HK-2 (cell line): Measurements from ENCODE around the gene ZBTB47.

Source experiments
- DNase-seq: peaks from one replicate; pipeline ENCODE4 v3.0.0-alpha.2; 2018; ENCODE audit not compliant: unreplicated experiment

Gene ZBTB47

DNA sequence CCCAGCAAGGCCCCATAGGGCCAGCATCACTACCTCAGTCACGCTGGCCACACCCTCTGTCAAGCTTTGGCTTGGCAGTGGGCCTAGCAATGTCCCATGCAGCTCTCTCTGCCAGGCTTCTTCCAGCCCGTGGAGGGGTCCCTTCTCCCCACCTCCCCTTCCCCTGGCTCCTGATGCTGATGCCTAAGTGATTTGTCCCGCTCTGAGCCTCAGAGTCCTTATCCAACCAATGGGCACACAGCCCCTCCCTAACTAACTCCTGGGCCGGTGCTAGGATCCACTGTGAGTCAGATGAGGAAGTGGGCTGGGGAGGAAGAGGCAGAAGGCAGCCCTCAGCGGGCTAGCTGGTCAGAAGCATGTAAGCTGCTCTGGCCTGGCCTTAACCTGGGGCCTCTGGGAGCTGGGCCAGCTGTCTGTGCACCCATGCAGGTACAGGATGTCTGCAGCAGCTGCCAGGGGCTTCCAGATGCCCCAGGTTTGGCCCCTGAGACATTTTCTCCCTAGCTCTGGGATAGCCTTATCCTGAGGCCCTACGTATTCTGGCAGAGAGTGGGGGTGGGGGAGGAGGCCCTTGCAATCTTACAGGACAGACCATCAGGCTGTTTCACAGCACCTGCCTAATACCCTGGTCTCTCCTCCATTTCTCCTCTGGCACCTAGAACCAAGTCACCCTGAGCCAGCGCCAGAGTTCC lies 740 bp upstream of the ZBTB47 start:
- peak; percentile 81 for DNase-seq

GRCh38 chr3:42653303-42653559 lies 266 bp upstream of the ZBTB47 start:
- no peak for DNase-seq

DNA sequence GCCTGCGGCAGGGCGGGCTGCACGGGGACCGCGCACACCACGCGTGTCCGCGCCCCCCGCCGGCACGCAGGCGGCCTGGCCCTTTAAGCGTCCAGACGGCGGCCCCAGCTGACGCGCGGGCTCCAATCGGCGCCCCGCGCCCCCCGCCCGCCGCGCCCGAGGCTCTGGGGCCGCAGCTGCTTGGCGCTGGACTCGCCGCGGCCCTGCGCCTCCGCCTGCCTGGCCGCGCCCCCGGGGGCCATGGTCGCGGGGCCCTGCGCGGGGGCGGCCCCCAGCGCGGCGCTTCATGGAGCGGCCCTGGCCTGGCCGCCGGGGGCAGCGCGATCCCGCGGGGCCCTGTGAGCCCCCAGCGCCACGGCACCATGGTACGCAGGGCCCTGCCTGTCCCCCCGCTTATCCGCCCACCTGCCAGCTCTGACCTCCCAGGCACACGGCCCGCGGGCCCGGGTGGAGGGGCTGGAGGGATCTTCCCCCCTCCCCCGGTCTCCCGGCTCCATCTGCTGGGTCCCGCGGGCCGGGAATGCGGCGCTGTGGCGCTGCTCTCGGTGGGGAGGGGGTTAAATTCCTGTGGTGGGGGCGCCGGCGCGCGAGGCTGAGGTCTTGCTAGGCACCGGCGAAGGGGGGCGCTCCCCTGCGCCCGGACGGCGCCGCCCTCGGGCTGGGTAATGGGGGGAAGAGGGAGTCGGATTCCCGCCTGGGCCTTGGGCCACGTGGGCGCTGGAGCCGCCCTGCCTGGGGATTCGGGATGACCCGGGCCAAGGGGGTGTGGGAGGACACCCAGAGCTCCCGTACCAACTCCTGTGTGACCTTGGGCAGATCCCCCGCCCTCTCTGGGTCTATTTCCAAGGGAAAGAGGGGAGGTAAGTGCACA lies 1.1 kb downstream of the ZBTB47 start:
- DNase-seq = peak; percentile 54

DNA sequence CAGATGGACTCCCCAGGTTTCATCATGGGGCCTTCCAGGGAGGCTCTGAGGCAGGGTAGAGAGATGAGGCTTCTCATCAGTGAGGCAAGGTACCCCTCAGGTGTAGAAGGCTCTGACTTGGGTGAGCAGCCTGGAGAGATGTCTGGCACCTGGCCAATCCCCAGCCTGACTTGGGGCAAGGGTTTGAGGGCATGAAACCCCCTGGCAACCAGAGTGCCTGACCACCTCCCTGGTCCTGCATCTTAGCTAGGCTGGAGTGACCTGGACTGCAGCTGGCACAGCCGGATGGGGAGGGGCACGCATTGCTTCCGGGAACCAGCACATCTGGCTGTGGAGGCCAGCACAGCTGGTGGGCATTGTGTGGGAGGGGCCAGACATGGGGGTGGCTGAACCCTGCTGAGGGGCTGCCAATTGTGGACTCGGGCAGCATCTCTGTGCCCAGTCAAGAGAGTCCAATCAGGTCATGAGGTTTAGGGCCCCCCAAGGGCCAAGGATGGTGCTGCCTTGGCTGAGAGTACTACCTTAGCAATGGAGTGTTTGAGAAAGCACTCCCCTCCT lies 1.9 kb downstream of the ZBTB47 start:
- no peak for DNase-seq

GRCh38 chr3:42655980-42656679 lies 2.6 kb downstream of the ZBTB47 start:
- DNase-seq = no peak

DNA sequence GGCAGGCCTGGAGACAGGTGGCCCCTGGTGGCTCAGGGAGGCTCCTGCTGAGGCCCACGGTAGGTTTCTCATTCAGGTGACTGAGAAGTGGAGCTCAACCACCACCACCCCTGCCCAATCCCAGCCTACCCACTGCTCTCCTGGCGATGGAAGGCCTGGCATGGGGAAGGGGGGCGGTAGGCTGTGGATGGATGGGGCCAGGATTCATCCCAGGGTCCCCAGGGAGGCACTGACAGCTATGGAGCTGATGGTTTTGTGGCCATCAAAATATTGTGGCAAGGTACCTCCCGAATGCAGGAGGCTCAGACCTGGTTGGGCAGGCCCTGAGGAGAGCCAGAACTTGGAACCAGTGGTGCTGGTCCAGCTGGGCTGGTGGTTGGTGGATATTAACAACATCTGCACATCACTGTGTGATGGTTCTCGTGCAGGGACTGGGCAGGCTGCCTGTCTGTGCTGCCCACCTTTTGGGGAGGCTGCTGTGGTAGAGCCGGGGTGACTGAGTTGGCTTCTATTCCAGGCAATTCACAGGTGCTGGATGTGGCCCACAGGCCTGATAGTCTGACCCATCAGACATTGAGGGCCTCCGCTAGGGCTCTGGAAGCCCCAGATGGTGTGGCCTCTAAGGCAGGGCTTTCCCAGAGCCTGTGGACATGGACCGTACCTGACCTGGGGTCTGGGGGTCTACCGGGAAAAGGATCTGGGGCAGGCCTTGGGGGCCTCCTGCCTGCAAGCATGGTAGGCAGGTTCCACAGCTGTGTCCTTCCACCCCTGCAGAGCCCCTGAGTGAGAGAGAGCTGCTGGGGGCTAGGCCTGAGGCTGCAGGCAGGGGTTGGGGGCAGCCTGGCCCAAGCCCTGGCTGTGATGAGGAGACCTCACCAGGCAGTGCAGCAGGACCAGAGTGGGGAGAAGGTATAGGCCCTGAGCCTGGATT lies 3.4 kb downstream of the ZBTB47 start:
- DNase-seq = no peak

DNA sequence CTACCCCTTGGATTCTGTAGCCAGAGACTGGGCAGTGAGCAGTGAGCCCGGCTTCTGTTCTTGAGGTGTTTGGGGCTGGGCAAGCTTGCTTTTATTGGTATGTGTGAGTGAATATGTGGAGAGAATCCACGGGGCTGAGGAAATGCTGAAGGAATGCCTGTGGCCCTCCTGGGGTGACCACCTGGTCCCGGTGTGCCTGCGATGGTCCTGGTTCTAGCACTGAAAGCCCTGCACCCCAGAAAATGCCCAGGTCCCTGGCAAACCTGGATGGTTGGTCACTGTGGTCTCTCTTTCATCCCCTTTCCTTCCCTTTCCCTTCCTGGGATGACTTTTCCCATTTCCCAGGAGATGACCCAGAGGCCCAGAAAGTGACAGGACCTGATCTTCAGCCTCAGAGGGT lies 4.2 kb downstream of the ZBTB47 start:
- DNase-seq = no peak

GRCh38 chr3:42658091-42658770 lies 4.7 kb downstream of the ZBTB47 start:
- no peak for DNase-seq

GRCh38 chr3:42658771-42659390 lies 5.4 kb downstream of the ZBTB47 start:
- DNase-seq = no peak

DNA sequence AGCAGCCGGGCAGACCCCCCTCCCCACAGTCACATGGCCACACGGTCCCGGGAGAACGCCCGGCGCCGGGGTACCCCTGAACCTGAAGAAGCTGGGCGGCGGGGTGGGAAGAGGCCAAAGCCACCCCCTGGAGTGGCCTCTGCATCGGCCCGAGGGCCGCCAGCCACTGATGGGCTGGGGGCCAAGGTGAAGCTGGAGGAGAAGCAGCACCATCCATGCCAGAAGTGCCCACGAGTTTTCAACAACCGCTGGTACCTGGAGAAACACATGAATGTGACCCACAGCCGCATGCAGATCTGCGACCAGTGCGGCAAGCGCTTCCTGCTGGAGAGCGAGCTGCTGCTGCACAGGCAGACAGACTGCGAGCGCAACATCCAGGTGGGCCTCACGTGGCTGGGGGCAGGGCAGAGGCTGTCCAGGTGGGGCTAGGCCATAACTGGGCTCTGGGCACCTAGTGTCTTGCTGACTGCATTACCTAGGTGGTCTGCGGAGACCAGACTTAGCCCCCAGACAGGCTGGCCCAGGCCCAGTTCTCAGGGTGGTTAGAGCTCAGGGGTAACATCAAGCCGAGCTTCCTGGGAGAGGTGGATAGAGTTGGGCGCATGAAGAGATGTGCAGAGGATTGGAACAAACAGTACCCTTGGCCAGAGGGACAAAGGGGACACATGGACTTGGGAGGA lies 6.1 kb downstream of the ZBTB47 start:
- DNase-seq = no peak

- no peak for DNase-seq
Measured at GRCh38 chr3:42660131-42660715, 6.7 kb downstream of the ZBTB47 start.

- DNase-seq = no peak
Measured at GRCh38 chr3:42660898-42661297, 7.4 kb downstream of the ZBTB47 start.

- DNase-seq = no peak
Measured at GRCh38 chr3:42661593-42662022, 8.1 kb downstream of the ZBTB47 start.

DNA sequence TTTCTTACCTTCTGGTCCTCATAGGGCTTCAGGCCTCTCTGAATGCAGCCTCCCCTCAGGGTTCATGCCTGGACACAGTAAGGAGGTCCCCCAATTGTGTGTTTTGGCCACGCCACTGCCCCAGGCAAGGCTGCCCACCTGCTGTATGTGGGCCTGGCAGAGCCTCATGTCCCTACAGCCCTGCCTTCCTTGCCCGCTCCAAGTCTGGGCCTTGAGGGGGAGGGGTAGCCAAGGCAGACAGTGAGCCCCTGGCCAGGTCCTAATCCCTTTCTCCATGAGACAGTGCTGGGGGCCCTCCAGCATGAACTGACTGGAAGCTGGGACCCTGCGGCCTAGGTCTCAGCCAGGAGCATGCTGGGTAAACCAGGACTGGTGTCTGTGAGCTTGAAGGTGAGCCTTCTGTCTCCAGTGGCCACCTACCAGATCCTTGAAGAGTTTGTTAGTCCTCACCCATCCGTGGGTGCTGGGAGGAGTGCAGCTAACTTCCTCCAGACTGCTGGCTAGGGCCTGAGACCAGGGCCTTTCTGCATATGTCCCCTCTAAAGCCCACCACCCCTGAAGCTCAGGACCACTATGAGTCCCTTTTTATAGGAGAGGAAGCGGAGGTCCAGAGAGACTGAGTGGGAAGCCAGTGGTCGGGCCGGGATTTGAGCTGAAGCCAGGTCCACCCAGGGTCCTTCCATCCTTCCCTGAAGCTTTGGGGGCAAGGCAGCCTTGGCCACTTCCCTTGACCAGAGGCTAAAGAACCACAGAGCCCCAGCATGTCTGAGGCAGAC lies 8.7 kb downstream of the ZBTB47 start:
- no peak for DNase-seq

- DNase-seq = no peak
Measured at GRCh38 chr3:42662813-42663535, 9.5 kb downstream of the ZBTB47 start.

- DNase-seq = no peak
Measured at GRCh38 chr3:42663581-42664437, 10.3 kb downstream of the ZBTB47 start.

DNA sequence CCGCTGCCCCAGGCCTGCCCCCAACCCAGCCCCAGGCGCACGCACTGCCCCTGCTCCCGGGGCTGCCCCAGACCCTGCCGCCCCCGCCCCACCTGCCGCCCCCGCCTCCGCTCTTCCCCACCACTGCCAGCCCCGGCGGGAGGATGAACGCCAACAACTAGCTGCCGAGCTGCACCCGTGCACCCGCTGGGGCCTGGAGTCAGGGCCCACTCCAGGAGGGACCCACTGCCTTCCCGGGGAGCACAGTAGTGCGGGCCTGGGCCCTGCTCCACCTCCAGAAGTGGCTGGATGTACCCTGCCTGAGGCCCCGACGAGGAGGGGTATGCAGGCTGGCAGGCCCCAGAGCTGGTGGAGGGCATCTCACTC lies 10.9 kb downstream of the ZBTB47 start:
- DNase-seq = no peak
